ENCODE measurements around the gene TPRN. TPM values are rescaled to one million over a fixed set of nuclear protein-coding genes. Genes with fewer than 3 reads are reported as not detected.

Gene TPRN
- total RNA-seq, 1 donor from 2014 or later = 2.6 TPM

DNA sequence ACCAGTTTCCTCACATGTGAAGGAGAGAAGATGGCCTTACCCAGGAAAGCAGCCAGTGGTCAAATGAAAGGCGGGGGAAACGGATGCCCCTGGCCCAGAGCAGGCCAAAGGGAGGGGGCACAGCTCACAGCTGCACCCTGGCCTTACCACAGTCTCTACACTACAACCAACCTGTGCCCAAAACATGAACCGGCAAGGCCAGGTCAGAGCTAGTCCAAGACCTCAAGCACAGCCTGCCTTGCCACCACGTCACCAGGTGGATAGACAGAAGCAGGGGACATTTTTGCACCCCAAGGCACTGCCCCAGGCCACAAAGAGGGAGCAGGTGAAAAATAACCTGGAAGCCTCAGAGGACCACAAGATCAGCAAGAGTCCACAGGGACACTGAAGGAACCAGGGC lies 57.1 kb downstream of the TPRN start:
- no peak for DNase-seq (ENCODE audit: low read depth in 2 of 2)

DNA sequence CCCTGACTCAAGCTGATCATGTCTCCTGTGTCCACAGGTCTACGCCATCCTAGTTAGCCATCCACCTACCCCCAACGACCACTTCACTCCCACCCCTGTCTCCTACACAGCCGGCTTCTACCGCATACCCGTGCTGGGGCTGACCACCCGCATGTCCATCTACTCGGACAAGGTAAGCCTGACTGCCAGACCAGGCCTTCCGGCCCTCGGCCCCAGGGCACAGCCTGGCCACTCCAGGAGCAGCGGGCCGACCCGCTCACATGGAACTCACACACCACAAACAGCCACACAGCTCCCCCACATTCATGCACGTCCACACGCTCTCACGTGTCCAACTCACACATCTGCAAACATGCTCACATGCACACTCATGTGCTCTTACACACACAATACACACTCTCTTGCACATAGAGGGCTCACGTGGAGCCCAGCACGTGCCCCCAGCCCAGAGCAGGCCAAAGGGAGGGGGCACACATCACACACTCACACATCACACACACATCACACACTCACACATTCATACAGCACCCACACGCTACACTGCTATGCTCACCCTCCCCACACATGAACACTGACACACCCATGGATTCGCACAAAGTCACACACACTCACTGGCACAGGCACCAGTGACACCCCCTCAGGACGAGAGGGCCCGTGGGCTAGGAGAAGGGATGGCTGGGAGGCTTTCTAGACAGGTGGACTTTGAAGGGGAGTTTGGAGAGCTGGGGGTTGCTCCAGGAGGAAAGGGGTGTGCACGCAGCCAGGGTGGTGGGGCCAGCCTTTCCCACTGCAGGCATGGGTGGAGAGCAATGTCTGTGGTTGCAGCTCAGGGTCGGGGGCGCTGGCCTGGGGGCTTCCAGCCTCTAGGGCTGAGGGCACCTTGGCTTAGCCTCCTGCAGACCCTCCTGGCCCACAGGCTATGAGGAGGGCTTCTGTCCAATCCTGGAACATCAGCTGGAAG lies 58.3 kb downstream of the TPRN start:
- no peak for DNase-seq (ENCODE audit: low read depth in 2 of 2)

Other genes starting within 250 kb of the TPRN start
- not detected in 2 replicates for gene LCN12, start 248.5 kb downstream of the TPRN start, total RNA-seq
- gene PTGDS, start 223.2 kb downstream of the TPRN start, total RNA-seq = 0.22 and 0.79 TPM in 2 replicates
- gene LCNL1, start 217.7 kb downstream of the TPRN start, total RNA-seq = not detected in 2 replicates
- 8.9 and 9.7 TPM in 2 replicates for gene PAXX, start 208.3 kb downstream of the TPRN start, total RNA-seq
- 0.22 TPM in 1 of 2 replicates, not detected in the other for gene CLIC3, start 204.2 kb downstream of the TPRN start, total RNA-seq
- gene ABCA2, start 172.5 kb downstream of the TPRN start, total RNA-seq = 4.0 and 5.0 TPM in 2 replicates
- gene FUT7, start 168.7 kb downstream of the TPRN start, total RNA-seq = not detected in 2 replicates
- 6.2 and 10.5 TPM in 2 replicates for gene NPDC1, start 154.6 kb downstream of the TPRN start, total RNA-seq
- gene ENTPD2, start 146.7 kb downstream of the TPRN start, total RNA-seq = not detected in 2 replicates
- 1.4 and 5.9 TPM in 2 replicates for gene SAPCD2, start 130.2 kb downstream of the TPRN start, total RNA-seq
- gene UAP1L1, start 123.2 kb downstream of the TPRN start, total RNA-seq = 13.1 and 16.9 TPM in 2 replicates
- 38.3 and 43.4 TPM in 2 replicates for gene MAN1B1, start 113.8 kb downstream of the TPRN start, total RNA-seq
- gene DPP7, start 86.0 kb downstream of the TPRN start, total RNA-seq = 63.2 and 117 TPM in 2 replicates
- gene GRIN1, start 61.6 kb downstream of the TPRN start, total RNA-seq = under 0.01 and 0.22 TPM in 2 replicates
- gene LRRC26, start 30.7 kb downstream of the TPRN start, total RNA-seq = not detected in 2 replicates
- gene TMEM210, start 28.7 kb downstream of the TPRN start, total RNA-seq = not detected in 2 replicates
- 13.7 and 16.9 TPM in 2 replicates for gene ANAPC2, start 12.2 kb downstream of the TPRN start, total RNA-seq
- gene SSNA1, start 12.1 kb downstream of the TPRN start, total RNA-seq = 85.4 and 97.4 TPM in 2 replicates
- gene TMEM203, start 4.9 kb upstream of the TPRN start, total RNA-seq = 19.6 and 26.0 TPM in 2 replicates
- 2.2 and 2.4 TPM in 2 replicates for gene NDOR1, start 5.0 kb upstream of the TPRN start, total RNA-seq
- gene RNF208, start 21.5 kb upstream of the TPRN start, total RNA-seq = 0.22 TPM in 1 of 2 replicates, not detected in the other
- under 0.01 and 0.20 TPM in 2 replicates for gene CYSRT1, start 24.4 kb upstream of the TPRN start, total RNA-seq
- gene RNF224, start 26.8 kb upstream of the TPRN start, total RNA-seq = under 0.01 TPM in 1 of 2 replicates, not detected in the other
- not detected in 2 replicates for gene SLC34A3, start 30.2 kb upstream of the TPRN start, total RNA-seq
- 103 and 110 TPM in 2 replicates for gene TUBB4B, start 40.5 kb upstream of the TPRN start, total RNA-seq
- gene STPG3, start 50.5 kb upstream of the TPRN start, total RNA-seq = not detected in 2 replicates
- gene NELFB, start 54.6 kb upstream of the TPRN start, total RNA-seq = 42.9 and 43.7 TPM in 2 replicates
- 21.4 and 21.8 TPM in 2 replicates for gene TOR4A, start 77.0 kb upstream of the TPRN start, total RNA-seq
- gene NRARP, start 101.5 kb upstream of the TPRN start, total RNA-seq = 18.7 and 28.3 TPM in 2 replicates
- gene EXD3, start 222.4 kb upstream of the TPRN start, total RNA-seq = 7.8 and 18.7 TPM in 2 replicates
- gene NOXA1, start 222.7 kb upstream of the TPRN start, total RNA-seq = 0.87 and 2.0 TPM in 2 replicates
- under 0.01 and 0.20 TPM in 2 replicates for gene ENTPD8, start 240.6 kb upstream of the TPRN start, total RNA-seq

Data from lung microvascular endothelial cell (primary cell).